ENCODE data around the gene CAST.

The CAST gene

DNA sequence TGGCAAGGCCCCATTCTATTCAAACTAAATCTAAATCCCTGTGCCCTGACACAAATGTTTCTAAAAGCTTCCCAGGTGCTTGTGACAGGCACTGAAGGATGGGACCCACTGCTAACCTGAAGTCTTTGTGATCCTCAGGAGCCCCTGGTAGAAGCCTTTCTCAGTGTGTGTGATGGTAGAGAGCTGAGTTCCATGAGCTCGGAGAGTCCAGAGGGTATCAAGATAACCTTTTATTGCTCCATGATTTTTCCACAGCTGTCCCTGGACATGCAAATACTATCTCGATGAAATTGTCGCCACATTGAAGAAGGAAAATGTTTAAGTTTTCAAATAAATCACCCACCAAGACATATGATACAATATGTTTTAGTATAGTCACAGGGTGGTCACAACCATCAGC is 7.7 kb downstream of the CAST start:
- no peak for DNase-seq
- Mint-ChIP-seq H3K4me1 (peaks cover 4% of the 10 kb centered on the region), H3K27me3 (ENCODE audit: low read depth, poor library complexity) (peaks cover 9% of the 10 kb centered on the region), H3K9me3 (no peaks in the 10 kb centered on the region), H3K4me3 (no peak overlapping the region), H3K36me3 (ENCODE audit: low read depth) (no peaks in the 10 kb centered on the region), H3K27ac (no peak overlapping the region)
- TF ChIP-seq, protein P1, sequence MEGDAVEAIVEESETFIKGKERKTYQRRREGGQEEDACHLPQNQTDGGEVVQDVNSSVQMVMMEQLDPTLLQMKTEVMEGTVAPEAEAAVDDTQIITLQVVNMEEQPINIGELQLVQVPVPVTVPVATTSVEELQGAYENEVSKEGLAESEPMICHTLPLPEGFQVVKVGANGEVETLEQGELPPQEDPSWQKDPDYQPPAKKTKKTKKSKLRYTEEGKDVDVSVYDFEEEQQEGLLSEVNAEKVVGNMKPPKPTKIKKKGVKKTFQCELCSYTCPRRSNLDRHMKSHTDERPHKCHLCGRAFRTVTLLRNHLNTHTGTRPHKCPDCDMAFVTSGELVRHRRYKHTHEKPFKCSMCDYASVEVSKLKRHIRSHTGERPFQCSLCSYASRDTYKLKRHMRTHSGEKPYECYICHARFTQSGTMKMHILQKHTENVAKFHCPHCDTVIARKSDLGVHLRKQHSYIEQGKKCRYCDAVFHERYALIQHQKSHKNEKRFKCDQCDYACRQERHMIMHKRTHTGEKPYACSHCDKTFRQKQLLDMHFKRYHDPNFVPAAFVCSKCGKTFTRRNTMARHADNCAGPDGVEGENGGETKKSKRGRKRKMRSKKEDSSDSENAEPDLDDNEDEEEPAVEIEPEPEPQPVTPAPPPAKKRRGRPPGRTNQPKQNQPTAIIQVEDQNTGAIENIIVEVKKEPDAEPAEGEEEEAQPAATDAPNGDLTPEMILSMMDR (IDR thresholded peaks at IDR 0.05): no peak

DNA sequence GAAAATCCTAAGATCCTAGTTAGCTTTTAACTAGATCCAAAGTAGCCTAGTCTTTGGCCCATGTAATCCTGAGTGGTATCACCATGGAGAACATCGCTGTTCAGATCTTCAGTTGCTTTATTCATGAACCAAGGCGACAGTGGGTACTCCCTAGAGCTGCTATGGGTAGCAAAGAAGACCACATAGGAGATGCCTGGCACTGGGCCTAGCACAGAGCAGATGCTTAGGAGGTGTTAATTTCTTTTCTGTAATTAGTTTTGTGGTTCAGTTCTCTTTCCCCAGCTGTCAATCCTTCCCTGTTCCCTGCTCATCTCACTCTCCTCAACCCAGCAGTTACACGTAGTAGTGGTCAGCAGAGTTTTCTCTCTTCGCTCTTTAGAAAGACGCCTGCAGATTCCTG is 9.3 kb downstream of the CAST start:
- no peak overlapping the region for H3K27ac Mint-ChIP-seq
- no peak for DNase-seq
- no peaks in the 10 kb centered on the region for H3K36me3 Mint-ChIP-seq (ENCODE audit: low read depth)
- peaks cover 4% of the 10 kb centered on the region for H3K4me1 Mint-ChIP-seq
- H3K27me3 Mint-ChIP-seq (ENCODE audit: low read depth, poor library complexity): peaks cover 3% of the 10 kb centered on the region
- no peaks in the 10 kb centered on the region for H3K9me3 Mint-ChIP-seq
- TF ChIP-seq, protein P1 (IDR thresholded peaks at IDR 0.05): no peak
- H3K4me3 Mint-ChIP-seq: no peak overlapping the region

DNA sequence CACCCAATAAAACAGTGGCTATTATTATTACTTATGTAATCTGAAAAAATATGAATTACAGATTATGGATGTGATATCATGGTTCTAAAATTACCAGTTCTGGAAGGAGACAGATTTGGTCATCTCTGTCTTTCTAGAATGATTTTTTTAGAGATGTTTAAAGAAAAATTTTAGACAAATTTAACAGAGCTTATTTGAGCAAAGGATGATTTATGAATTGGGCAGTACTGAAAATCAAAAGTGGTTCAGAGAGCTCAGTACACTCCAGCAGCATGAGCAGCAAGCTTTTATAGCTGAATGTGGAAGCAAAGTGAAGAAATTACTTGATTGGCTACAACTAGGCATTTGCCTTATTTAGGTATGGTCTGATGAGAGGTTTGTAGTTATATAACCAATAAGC is 11.0 kb downstream of the CAST start:
- Mint-ChIP-seq H3K4me3 (no peak overlapping the region), H3K27ac (no peak overlapping the region), H3K36me3 (ENCODE audit: low read depth) (no peaks in the 10 kb centered on the region), H3K9me3 (no peaks in the 10 kb centered on the region), H3K4me1 (no peaks in the 10 kb centered on the region), H3K27me3 (ENCODE audit: low read depth, poor library complexity) (no peaks in the 10 kb centered on the region)
- TF ChIP-seq, protein P1 (IDR thresholded peaks at IDR 0.05): no peak
- DNase-seq: no peak

DNA sequence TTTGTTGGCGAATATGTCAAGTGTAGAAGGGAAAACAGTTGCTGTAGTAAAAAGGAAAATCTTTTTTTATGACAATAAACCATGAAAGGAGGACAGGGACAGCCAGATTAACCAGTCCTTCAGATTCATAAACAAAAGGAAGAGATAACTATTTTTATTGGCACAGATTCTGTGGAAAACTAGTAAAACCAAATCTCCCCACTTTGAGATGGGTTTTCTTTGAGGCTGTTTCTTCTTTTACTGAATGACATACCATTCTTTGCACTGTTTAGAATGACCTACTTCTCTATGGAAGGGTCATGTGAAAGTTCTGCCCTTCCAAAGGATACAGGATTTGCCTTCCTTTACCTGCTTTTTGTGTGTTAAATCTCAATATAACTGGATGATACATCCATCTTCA is 13.7 kb downstream of the CAST start:
- Mint-ChIP-seq H3K27ac (no peak overlapping the region), H3K4me1 (no peaks in the 10 kb centered on the region), H3K27me3 (ENCODE audit: low read depth, poor library complexity) (no peaks in the 10 kb centered on the region), H3K9me3 (no peaks in the 10 kb centered on the region), H3K36me3 (ENCODE audit: low read depth) (no peaks in the 10 kb centered on the region), H3K4me3 (no peak overlapping the region)
- DNase-seq: no peak
- TF ChIP-seq, protein P1 (IDR thresholded peaks at IDR 0.05): no peak

DNA sequence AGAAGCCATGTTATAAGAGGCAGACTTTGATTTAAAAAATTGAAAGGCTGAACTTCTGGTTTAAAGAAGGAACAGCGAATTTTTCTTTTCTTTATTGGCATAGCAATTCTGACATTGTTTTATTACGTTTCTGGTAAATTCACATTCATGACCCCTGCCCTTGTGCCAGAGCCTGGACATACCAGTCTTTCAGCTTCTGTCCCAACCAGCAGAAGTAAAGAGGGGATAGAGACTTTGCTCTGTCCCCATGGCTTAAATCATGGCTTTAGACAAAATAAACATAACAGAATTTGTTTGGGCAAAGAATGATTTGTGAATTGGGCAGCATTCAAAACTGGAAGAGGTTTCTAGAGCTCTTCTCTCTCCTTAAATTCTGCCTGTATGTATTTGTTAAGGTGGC is 15.3 kb downstream of the CAST start:
- H3K4me3 Mint-ChIP-seq: no peak overlapping the region
- no peaks in the 10 kb centered on the region for H3K4me1 Mint-ChIP-seq
- TF ChIP-seq, protein P1 (IDR thresholded peaks at IDR 0.05): no peak
- no peaks in the 10 kb centered on the region for H3K36me3 Mint-ChIP-seq (ENCODE audit: low read depth)
- H3K27ac Mint-ChIP-seq: no peak overlapping the region
- H3K9me3 Mint-ChIP-seq: no peaks in the 10 kb centered on the region
- DNase-seq: no peak
- H3K27me3 Mint-ChIP-seq (ENCODE audit: low read depth, poor library complexity): no peaks in the 10 kb centered on the region

DNA sequence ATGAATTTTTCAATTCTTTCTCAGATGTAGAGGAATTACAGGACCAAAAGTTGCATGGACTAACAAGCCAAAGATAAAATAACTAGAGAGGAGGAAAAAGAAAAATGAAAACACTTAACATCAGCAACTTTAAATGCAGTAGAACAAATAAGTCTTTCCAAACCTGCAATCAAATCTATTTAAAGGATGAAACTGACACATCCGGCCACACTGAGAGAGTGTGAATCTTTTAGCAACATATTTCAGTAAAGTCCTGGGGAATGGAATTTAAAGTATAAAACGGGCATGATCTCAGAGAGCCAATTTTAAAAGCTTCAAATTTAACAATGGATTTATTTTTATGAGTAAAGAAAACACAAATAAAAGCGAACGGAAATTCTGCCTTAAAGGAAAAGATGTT is 17.1 kb downstream of the CAST start:
- H3K27ac Mint-ChIP-seq: no peak overlapping the region
- no peaks in the 10 kb centered on the region for H3K4me1 Mint-ChIP-seq
- no peaks in the 10 kb centered on the region for H3K9me3 Mint-ChIP-seq
- no peaks in the 10 kb centered on the region for H3K27me3 Mint-ChIP-seq (ENCODE audit: low read depth, poor library complexity)
- H3K4me3 Mint-ChIP-seq: no peak overlapping the region
- TF ChIP-seq, protein P1 (IDR thresholded peaks at IDR 0.05): no peak
- no peak for DNase-seq
- no peaks in the 10 kb centered on the region for H3K36me3 Mint-ChIP-seq (ENCODE audit: low read depth)
